ENCODE measurements around the gene KIAA0513.

The KIAA0513 gene

DNA sequence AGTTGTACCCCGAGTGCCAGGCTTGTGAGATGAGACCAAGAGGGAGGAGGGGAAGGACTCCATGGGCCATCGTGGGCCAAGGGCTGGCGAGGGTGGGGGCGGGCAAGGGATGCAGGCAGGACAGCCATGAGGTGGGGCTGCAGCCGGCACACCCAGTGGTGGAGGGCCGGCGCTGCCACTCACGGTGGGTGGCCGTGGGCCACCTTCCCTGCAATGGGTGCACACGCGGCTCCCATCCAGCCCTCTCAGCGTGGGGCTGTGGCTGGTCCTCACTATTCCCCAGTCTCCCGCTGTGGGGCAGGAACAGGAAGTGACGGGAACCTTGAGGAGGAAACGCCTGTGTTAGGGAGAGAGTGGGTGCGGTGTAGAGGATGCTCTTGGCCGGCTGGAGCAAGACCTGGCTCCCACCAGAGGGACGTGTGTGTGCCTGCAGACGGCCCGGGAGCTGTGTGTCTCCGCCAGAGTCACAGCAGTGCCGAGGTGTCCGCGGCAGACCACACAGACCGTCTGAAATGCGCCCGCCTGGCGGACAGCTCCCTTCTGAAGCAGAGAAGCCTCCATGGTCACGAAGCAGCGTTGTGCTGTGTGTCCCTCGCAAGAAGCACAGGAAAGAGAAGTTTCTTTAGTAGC, 61.1 kb downstream of the KIAA0513 start:
- DNase-seq (ENCODE audit: low spot score): peak; percentile 67

GRCh38 chr16:85089525-85089924, 61.9 kb downstream of the KIAA0513 start:
- no peak for DNase-seq (ENCODE audit: low spot score)

- no peak for DNase-seq (ENCODE audit: low spot score)
These were observed 62.6 kb downstream of the KIAA0513 start for GRCh38 chr16:85090181-85090580.

DNA sequence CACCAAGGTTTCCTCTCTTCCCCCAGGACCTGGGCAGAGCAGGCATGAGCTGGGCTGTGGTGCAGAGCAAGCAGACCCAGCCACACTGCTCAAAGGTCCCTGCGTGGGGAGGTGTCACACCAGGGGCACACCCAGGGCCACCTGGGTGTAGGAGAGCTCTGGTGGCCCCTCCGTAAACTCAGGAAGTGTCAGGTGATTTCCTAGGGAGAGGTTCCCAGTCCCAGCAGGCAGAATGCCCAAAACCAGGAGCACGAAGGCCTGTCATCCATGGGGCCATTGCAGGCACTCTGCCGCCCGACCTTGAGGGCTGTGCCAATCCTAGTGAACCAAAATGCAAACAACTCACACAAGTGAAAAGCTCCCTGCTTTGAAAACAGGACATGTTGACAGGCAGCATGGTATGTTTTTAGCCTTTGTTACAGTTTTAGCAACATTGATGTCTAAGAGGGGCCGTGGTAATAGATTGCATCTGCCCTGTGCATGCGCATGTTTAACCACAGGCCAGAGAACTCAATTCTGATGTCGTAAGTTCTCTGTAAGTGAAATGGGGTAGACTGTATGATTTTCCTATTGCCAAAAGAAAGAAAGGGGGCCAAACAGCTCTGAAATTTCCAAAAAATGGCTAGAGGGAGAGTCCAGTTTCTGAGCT, 63.4 kb downstream of the KIAA0513 start:
- DNase-seq (ENCODE audit: low spot score): no peak

DNA sequence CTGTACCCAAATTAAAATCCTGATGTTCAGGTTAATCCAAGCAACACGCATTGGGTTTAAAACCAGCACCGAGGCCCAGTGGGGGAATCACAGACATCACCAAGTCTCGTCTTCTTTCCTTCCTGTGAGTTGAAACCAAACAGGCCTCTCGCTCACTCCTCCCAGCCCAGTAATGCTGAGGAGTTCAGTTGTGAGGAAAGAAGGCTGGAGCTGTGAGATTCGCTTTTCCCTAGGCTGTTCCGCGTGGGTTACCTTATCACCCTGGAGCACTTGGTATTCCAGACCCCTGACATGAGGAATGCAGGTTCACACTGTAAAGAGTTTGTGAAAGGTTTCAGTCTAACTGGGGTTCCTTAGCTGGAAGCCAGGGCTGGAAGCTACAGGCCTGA, 63.9 kb downstream of the KIAA0513 start:
- DNase-seq (ENCODE audit: low spot score): no peak

GRCh38 chr16:85092309-85092708, 64.7 kb downstream of the KIAA0513 start:
- no peak for DNase-seq (ENCODE audit: low spot score)

GRCh38 chr16:85092851-85093250, 65.3 kb downstream of the KIAA0513 start:
- no peak for DNase-seq (ENCODE audit: low spot score)

DNA sequence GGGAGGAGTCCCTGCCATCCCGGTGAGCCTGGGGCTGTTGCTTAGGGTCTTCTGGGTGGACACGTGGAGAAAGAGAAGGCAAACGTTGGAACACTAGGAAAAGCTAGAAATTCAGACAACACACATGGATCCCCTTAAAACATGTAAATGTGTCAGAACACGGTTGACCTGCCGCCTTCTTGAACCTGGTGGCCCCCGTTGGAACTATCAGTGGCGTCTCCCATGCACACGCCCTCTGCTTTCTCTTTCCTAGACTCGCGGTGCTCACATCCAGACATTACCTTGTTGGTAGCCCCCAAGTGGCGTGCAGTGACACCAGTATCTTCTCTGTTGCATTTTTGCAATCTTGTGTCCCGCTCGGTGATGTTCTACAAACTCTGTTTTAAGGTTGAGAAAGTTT, 66.1 kb downstream of the KIAA0513 start:
- no peak for DNase-seq (ENCODE audit: low spot score)

DNA sequence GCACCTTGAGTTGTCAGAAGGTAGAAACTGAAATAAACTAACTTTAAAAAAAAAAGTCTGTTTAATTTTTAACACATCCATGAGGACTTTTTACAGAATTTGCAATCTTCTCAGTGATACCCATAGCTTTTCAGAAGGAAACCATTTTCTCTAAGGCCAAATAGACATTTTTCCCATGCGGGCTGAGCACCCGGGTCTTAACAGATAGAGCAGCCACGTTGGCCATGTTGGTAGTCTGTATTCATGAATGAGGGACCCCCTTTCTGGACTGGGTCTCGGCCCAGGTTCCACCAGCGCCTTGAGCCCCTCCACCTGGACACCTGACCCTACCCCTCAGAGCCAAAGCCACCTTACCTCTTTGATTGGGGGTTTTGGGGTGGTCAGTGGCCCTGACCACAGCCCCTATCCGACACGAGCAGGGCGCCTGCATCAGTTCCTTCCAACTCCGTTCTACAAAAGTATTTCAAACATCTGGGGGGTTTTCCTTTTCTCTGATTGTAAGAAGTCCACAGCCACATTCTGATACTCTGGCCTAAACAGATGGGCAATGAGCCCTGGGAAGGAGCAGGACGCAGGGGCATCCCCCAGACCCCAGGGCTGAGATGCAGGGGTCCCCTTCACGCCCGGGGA, 66.7 kb downstream of the KIAA0513 start:
- no peak for DNase-seq (ENCODE audit: low spot score)

GRCh38 chr16:85094812-85095211, 67.2 kb downstream of the KIAA0513 start:
- no peak for DNase-seq (ENCODE audit: low spot score)

DNA sequence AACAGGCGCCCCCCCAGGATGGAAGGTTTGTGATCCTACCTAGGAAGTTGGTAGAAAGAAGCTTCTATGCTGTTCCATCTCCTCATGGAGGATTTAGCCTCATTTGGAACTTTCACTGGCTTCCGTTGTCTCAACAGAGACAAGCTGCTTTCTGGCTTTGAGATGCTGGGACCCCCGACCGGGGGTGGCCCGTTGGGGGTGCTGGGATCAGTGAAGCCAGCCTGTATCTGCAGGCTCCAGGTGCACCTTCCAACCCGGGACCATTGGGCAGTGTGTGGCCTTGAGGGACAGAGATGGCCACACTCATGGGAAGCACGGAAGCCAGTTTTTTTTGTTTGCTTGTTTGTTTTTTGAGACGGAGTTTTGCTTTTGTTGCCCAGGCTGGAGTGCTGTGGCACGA, 69.3 kb downstream of the KIAA0513 start:
- no peak for DNase-seq (ENCODE audit: low spot score)

DNA sequence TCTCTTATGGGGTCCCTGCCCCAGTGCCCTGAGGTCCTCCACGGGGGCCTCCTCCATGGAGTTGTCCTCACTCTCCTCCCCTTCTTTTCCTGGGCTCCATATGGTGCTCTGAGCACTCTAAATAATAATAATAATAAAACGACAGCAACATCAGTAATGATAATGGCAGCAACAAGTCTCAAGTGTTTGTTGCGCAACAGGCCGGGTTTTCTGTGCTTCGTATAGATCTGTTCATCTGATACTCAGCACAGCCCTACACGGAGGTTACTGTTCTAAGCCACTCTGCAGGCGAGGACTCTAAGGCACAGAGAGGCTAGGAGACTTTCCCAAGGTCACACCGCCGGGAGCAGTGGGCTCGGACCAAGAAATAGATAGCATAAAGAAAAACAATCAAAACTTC, 71.0 kb downstream of the KIAA0513 start:
- no peak for DNase-seq (ENCODE audit: low spot score)

DNA sequence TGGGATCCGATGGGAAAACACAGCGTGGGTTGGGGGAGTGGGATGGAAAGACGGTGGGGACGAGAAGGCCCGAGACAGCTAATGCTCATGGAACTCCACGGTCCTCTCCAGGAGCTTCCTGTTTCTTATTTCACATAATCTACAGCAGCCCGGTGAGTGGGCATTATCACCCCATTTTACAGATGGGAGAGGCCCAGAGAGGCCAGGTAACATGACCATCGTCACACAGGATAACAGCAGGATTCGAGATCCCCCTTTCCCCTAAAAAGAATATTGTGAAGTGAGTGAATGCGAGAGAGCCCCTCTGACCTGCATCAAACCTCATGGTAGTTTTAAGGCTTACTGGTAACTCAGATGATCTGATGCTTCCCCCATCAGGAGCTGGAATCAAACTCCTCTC, 72.7 kb downstream of the KIAA0513 start:
- DNase-seq (ENCODE audit: low spot score): no peak

DNA sequence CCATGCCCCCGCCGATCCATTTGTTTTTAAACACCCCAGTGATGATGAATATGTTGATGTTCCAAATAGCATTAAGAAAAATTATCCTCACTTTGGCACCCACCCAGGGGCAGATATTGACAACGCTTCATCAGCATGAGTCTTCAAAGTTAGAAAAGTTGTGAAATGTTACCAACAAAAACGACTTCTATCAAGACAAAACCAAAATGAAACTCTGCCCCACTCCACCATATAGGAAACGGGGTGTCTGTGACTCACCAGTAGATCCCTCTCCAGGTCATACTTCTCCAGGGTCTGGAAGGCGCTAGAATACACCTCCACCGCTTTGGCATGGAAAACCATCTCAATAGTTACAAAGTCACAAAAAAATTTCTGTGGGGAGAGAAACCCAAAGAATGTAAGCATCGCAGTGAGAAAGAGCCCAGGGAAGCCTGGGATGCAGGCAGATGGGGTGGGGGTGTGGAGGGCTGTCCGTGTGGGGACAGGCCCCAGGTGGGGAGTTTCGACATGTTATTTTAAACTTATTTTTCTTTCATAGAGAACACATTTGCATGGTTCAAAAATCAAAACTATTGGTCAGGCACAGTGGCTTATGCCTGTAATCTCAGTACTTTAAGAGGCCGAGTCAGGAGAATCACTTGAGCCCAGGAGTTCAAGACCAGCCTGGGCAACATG, 74.5 kb downstream of the KIAA0513 start:
- DNase-seq (ENCODE audit: low spot score): no peak

DNA sequence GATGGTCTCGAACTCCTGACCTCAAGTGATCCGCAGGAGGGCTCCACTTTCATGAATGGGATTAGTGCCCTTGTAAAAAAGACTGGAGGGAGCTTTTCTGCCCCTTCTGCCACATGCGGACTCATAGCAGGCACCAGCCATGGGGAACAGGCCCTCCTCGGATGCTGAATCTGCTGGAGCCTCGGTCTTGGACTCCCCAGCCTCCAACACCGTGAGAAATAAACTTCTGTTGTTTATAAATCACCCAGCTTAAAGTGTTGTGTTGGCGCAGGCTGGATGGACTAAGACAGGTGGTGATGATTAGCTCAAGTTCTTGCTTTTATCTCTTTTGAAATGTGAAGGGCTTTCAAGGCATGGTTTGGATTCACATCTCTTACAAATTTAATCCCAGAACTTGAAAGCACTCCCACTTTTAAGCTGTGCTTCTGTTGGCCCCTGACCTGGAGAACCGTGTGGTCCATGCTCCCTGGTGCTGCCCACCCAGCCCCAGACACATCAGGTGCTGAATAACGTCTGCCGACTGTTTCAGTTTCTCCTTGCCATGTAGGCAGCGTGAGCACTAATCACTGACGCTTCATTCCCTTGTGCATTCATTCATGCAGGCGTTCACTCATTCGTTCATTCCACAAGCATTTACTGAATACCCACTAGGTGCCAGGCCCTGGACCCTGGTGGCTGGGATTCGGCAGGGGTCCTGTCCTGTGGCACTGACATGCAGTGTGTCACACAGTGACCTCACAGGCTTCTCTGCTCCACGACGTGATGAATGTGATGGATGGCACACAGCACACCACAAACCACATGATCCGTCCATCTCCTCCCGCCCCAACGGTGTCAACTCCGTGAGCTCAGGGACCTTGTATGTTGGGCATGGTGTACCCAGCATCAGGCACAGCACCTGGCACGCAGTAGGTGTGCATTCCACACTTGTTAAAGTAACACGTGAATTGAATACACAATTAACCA, 75.8 kb downstream of the KIAA0513 start:
- no peak for DNase-seq (ENCODE audit: low spot score)

GRCh38 chr16:85104147-85104546, 76.6 kb downstream of the KIAA0513 start:
- DNase-seq (ENCODE audit: low spot score): no peak

- DNase-seq (ENCODE audit: low spot score): no peak
These were observed 77.3 kb downstream of the KIAA0513 start for GRCh38 chr16:85104821-85105391.

- no peak for DNase-seq (ENCODE audit: low spot score)
These were observed 77.9 kb downstream of the KIAA0513 start for GRCh38 chr16:85105475-85105874.

DNA sequence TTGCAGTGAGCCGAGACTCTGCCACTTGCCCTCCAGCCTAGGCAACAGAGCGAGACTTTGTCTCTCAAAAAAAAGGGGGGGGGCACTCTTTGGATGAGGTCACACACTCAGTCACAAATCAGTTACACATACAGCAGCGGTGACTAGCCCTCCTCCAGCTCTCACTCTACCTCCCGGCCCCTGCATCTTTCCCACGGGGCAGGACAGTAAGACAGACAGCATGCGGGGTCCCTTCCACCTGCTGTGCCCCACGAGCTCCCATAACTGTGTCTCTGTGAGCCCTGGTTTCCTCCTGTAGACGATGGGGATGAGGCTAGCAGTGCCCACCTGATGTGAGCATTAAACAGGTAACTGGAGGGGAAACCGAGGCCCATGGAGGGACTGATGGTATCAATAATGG, 79.5 kb downstream of the KIAA0513 start:
- no peak for DNase-seq (ENCODE audit: low spot score)

DNA sequence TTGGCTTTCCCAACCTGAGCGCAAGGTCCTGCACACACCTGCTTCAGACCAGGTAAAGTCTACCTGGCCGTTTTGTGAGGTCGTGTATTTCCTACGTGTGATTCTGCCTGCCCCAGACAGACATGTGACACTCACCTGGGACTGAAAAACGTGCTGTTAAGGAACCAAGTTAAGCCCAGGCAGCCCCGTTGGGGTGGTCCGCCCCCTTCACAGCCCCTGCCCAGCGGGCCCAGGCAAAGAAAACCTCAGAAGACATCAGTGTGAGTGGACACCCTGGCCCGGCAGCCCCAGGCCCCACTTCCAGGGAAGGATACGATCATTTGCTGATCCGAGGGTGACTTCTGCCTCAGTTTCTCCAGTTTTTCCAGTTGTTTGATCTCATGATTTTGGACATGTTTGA, 79.9 kb downstream of the KIAA0513 start:
- DNase-seq (ENCODE audit: low spot score): no peak

DNA sequence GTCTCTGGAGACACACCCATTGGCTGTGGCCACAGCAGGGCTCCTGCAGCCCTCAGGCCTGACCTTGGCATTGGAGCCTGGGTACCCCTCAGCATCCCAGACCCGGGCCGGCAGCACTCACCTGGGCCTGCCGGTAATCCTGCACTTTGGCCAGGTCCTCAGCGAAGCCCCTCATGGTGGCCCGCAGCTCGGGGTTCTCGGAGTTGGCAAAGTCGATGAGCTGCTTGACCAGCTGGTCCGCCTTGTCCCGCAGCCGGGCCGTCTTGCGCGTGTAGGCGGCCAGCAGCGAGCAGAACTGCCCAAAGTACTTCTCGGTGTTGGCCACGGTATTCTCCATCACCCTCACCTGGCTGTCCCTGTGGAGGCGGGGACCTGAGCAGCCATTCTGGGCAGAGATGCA, 82.5 kb downstream of the KIAA0513 start:
- no peak for DNase-seq (ENCODE audit: low spot score)
